Neural progenitor cell (in vitro differentiated cells): ENCODE data around the gene MOB1A. TPM values are rescaled to one million over a fixed set of nuclear protein-coding genes. Genes with fewer than 3 reads are reported as not detected.

ENCODE experiments used
- DNase-seq: peaks from one replicate; pipeline ENCODE4 v3.0.0-alpha.2; 2016; ENCODE audit warnings: low spot score
- H2AFZ ChIP-seq: fragments of 200-600 bp; sonication (generic); replicated peaks from 2 replicates; pipeline ENCODE4 v1.6.1; 2016; ENCODE audit warnings: antibody characterized with exemption
- H3F3A ChIP-seq: fragments of 200-600 bp; sonication (generic); 2 replicates; pipeline ENCODE4 v1.6.1; 2016; ENCODE audit warnings: antibody characterized with exemption, low read depth
- H3K27ac ChIP-seq: fragments of 200-600 bp; sonication (generic); 2 replicates; pipeline ENCODE4 v1.5.1; 2016; ENCODE audit warnings: mild to moderate bottlenecking
- H3K27me3 ChIP-seq: fragments of 200-600 bp; sonication (generic); 2 replicates; pipeline ENCODE4 v1.6.1; 2016; ENCODE audit warnings: mild to moderate bottlenecking, moderate library complexity
- H3K36me3 ChIP-seq: fragments of 200-600 bp; sonication (generic); 2 replicates; pipeline ENCODE4 v1.5.1; 2016
- H3K4me1 ChIP-seq: fragments of 200-600 bp; sonication (generic); 2 replicates; pipeline ENCODE4 v1.6.1; 2016; ENCODE audit warnings: mixed run types
- H3K4me2 ChIP-seq: fragments of 200-600 bp; sonication (generic); 2 replicates; pipeline ENCODE4 v1.6.1; 2016
- H3K4me3 ChIP-seq: fragments of 200-600 bp; sonication (generic); 2 replicates; pipeline ENCODE4 v1.5.1; 2016
- H3K79me2 ChIP-seq: fragments of 200-600 bp; sonication (generic); 2 replicates; pipeline ENCODE4 v1.6.1; 2016; ENCODE audit warnings: low read depth
- H3K9ac ChIP-seq: fragments of 200-600 bp; sonication (generic); 2 replicates; pipeline ENCODE4 v1.6.1; 2016
- H3K9me3 ChIP-seq: fragments of 200-600 bp; sonication (generic); 2 replicates; pipeline ENCODE4 v1.5.1; 2016; ENCODE audit warnings: low read depth
- H4K20me1 ChIP-seq: fragments of 200-600 bp; sonication (generic); 2 replicates; pipeline ENCODE4 v1.6.1; 2016; ENCODE audit warnings: low read depth
- H3K27ac Mint-ChIP-seq: 3 replicates; pipeline ENCODE4 v1.8.0; 2021; ENCODE audit warnings: mixed read lengths
- H3K27me3 Mint-ChIP-seq: 2 replicates; pipeline ENCODE4 v1.8.0; 2022; ENCODE audit warnings: low read depth, mild to moderate bottlenecking, inconsistent platforms, moderate library complexity, mixed read lengths; ENCODE audit not compliant: insufficient read depth
- H3K36me3 Mint-ChIP-seq: 3 replicates; pipeline ENCODE4 v1.8.0; 2021; ENCODE audit warnings: mixed read lengths
- H3K4me1 Mint-ChIP-seq: 3 replicates; pipeline ENCODE4 v1.8.0; 2021; ENCODE audit warnings: mixed read lengths
- H3K4me3 Mint-ChIP-seq: 3 replicates; pipeline ENCODE4 v1.8.0; 2021; ENCODE audit warnings: mild to moderate bottlenecking, moderate library complexity, mixed read lengths
- H3K9me3 Mint-ChIP-seq: 3 replicates; pipeline ENCODE4 v1.8.0; 2020; ENCODE audit warnings: mixed read lengths
- CTCF ChIP-seq: fragments of 200-600 bp; sonication (generic); IDR thresholded peaks from 2 replicates; pipeline ENCODE4 v1.5.1; 2017; ENCODE audit warnings: antibody characterized with exemption, mild to moderate bottlenecking
- EZH2 ChIP-seq: fragments of 200-600 bp; sonication (generic); IDR thresholded peaks from 2 replicates; pipeline ENCODE4 v1.6.1; 2017; ENCODE audit warnings: antibody characterized with exemption, mild to moderate bottlenecking, moderate library complexity
- EZH2phosphoT487 ChIP-seq: fragments of 200-600 bp; sonication (generic); IDR thresholded peaks from 2 replicates; pipeline ENCODE4 v1.6.1; 2017; ENCODE audit warnings: antibody characterized with exemption
- total RNA-seq: library from RNA; depleted of rRNA; stranded (reverse); fragments of >200 nt; gene quantifications from 2 replicates; pipeline ENCODE4 v1.2.3, GENCODE V29; 2015; ENCODE audit warnings: low replicate concordance

MOB1A gene
- total RNA-seq, 1 donor from 2014 or later, result 163 TPM

GRCh38 chr2:74105413-74105812 is 73.3 kb downstream of the MOB1A start:
- Mint-ChIP-seq H3K27ac (no peak overlapping the region), H3K36me3 (peaks cover 23% of the 10 kb centered on the region), H3K4me1 (peaks cover 2% of the 10 kb centered on the region), H3K4me3 (no peak overlapping the region), H3K9me3 (no peaks in the 10 kb centered on the region), H3K27me3 (peaks cover 3% of the 10 kb centered on the region)
- no peak for TF ChIP-seq CTCF
- no peak for TF ChIP-seq EZH2
- no peak for TF ChIP-seq EZH2phosphoT487
- Histone ChIP-seq H3K4me3 (no peak overlapping the region), H3K27me3 (no peaks in the 10 kb centered on the region), H3K27ac (no peak overlapping the region), H2AFZ (no peak overlapping the region), H3F3A (no peaks in the 10 kb centered on the region), H3K36me3 (no peaks in the 10 kb centered on the region), H3K9me3 (no peaks in the 10 kb centered on the region), H4K20me1 (no peaks in the 10 kb centered on the region), H3K79me2 (no peaks in the 10 kb centered on the region), H3K9ac (no peak overlapping the region), H3K4me2 (no peak overlapping the region), H3K4me1 (peaks cover 19% of the 10 kb centered on the region)
- no peak for DNase-seq

- no peak for TF ChIP-seq EZH2
- no peak for TF ChIP-seq EZH2phosphoT487
- no peak for TF ChIP-seq CTCF
- Mint-ChIP-seq H3K27ac (no peak overlapping the region), H3K36me3 (peaks cover 26% of the 10 kb centered on the region), H3K4me3 (no peak overlapping the region), H3K4me1 (peaks cover 2% of the 10 kb centered on the region), H3K9me3 (no peaks in the 10 kb centered on the region), H3K27me3 (peaks cover 3% of the 10 kb centered on the region)
- H3K79me2 ChIP-seq, result no peaks in the 10 kb centered on the region
- no peak overlapping the region for H2AFZ ChIP-seq
- H3K9me3 ChIP-seq, result no peaks in the 10 kb centered on the region
- no peaks in the 10 kb centered on the region for H3F3A ChIP-seq
- H3K36me3 ChIP-seq, result no peaks in the 10 kb centered on the region
- no peak overlapping the region for H3K9ac ChIP-seq
- no peak overlapping the region for H3K27ac ChIP-seq
- no peaks in the 10 kb centered on the region for H3K27me3 ChIP-seq
- no peak for DNase-seq
- no peaks in the 10 kb centered on the region for H4K20me1 ChIP-seq
- peaks cover 19% of the 10 kb centered on the region for H3K4me1 ChIP-seq
- no peak overlapping the region for H3K4me2 ChIP-seq
- H3K4me3 ChIP-seq, result no peak overlapping the region
Observed at GRCh38 chr2:74104839-74105238, 73.8 kb downstream of the MOB1A start.

- Histone ChIP-seq H4K20me1 (no peaks in the 10 kb centered on the region), H3K79me2 (no peaks in the 10 kb centered on the region), H3K9ac (no peak overlapping the region), H3K27ac (no peak overlapping the region), H3F3A (no peaks in the 10 kb centered on the region), H3K9me3 (no peaks in the 10 kb centered on the region), H2AFZ (no peak overlapping the region), H3K27me3 (no peaks in the 10 kb centered on the region), H3K4me2 (no peak overlapping the region), H3K36me3 (no peaks in the 10 kb centered on the region), H3K4me3 (no peak overlapping the region), H3K4me1 (peaks cover 19% of the 10 kb centered on the region)
- DNase-seq, result no peak
- Mint-ChIP-seq H3K36me3 (peaks cover 32% of the 10 kb centered on the region), H3K4me1 (peaks cover 2% of the 10 kb centered on the region), H3K4me3 (no peak overlapping the region), H3K9me3 (no peaks in the 10 kb centered on the region), H3K27me3 (peaks cover 3% of the 10 kb centered on the region), H3K27ac (no peak overlapping the region)
- TF ChIP-seq CTCF (no peak), EZH2 (no peak), EZH2phosphoT487 (no peak)
Observed at GRCh38 chr2:74103763-74104162, 74.9 kb downstream of the MOB1A start.

Other genes with a start within 250 kb of the MOB1A start
- gene TET3, start 194.0 kb downstream of the MOB1A start, total RNA-seq, result 6.2 and 9.1 TPM in 2 replicates
- gene BOLA3, start 31.0 kb downstream of the MOB1A start, total RNA-seq, result 56.2 and 76.5 TPM in 2 replicates
- gene MTHFD2, start 19.7 kb upstream of the MOB1A start, total RNA-seq, result 79.5 and 101 TPM in 2 replicates
- 1.7 and 2.0 TPM in 2 replicates for gene SLC4A5, start 164.5 kb upstream of the MOB1A start, total RNA-seq
- gene DCTN1, start 201.4 kb upstream of the MOB1A start, total RNA-seq, result 100 and 134 TPM in 2 replicates
- gene C2orf81, start 242.7 kb upstream of the MOB1A start, total RNA-seq, result 1.8 and 6.0 TPM in 2 replicates
- 88.1 and 138 TPM in 2 replicates for gene WDR54, start 242.9 kb upstream of the MOB1A start, total RNA-seq